HepG2 (cell line): Measurements from ENCODE around the gene ZFAND2B. TPM values are rescaled to one million over a fixed set of nuclear protein-coding genes. Genes with fewer than 3 reads are reported as not detected.

Source experiments
- ARID4A ChIP-seq: sonication (generic); formaldehyde crosslinking; IDR thresholded peaks from 2 replicates; pipeline ENCODE4 v1.5.0; 2020; ENCODE audit warnings: mild to moderate bottlenecking, missing genetic modification reagents, borderline replicate concordance
- ARNT ChIP-seq: fragments of 450-650 bp; IDR thresholded peaks from 2 replicates; pipeline ENCODE4 v1.6.1; 2017
- ATF7-NPFF ChIP-seq: sonication (generic); formaldehyde crosslinking; IDR thresholded peaks from 2 replicates; pipeline ENCODE4 v1.8.1; 2023; ENCODE audit warnings: mild to moderate bottlenecking, low read depth, missing genetic modification reagents, moderate library complexity
- BRCA1 ChIP-seq: sonication (generic); formaldehyde crosslinking; IDR thresholded peaks from 2 replicates; pipeline ENCODE4 v1.4.0; 2020; ENCODE audit warnings: missing genetic modification reagents
- CC2D1A ChIP-seq: sonication (generic); formaldehyde crosslinking; IDR thresholded peaks from 2 replicates; pipeline ENCODE4 v1.8.1; 2023; ENCODE audit warnings: mild to moderate bottlenecking, missing genetic modification reagents
- DNMT1 ChIP-seq: sonication (generic); formaldehyde crosslinking; IDR thresholded peaks from 2 replicates; pipeline ENCODE4 v1.5.1; 2020; ENCODE audit warnings: mild to moderate bottlenecking, missing genetic modification reagents
- MBNL3 ChIP-seq: fragments of 250-450 bp; sonication (Bioruptor Pico); conservative IDR thresholded peaks from 2 replicates; pipeline ENCODE4 v1.8.0; 2022; ENCODE audit warnings: mild to moderate bottlenecking, inconsistent platforms
- MXD4 ChIP-seq: IDR thresholded peaks from 2 replicates; pipeline ENCODE4 v1.6.1; 2016; ENCODE audit warnings: mild to moderate bottlenecking, missing biosample characterization, missing genetic modification reagents
- NR2F1 ChIP-seq, 2 experiments: fragments of 450-650 bp in 1 of 2; formaldehyde crosslinking in 1 of 2; IDR thresholded peaks; 2 replicates each; pipeline versions ENCODE4 v1.5.0 to v1.6.1; 2016 to 2020; ENCODE audit warnings: mild to moderate bottlenecking in 1 of 2, missing compliant biosample characterization in 1 of 2, missing genetic modification reagents in 1 of 2, moderate library complexity in 1 of 2
- PHF21A ChIP-seq: sonication (generic); formaldehyde crosslinking; IDR thresholded peaks from 2 replicates; pipeline ENCODE4 v1.5.0; 2020; ENCODE audit warnings: mild to moderate bottlenecking, missing genetic modification reagents
- PPARG ChIP-seq: conservative IDR thresholded peaks from 2 replicates; pipeline ENCODE4 v1.6.1; 2016; ENCODE audit warnings: missing biosample characterization, missing genetic modification reagents
- RBFOX2 ChIP-seq: fragments of 200-400 bp; formaldehyde crosslinking; IDR thresholded peaks from 2 replicates; pipeline ENCODE4 v1.6.1; 2017; ENCODE audit warnings: low read depth, mild to moderate bottlenecking, low read length
- SMYD3 ChIP-seq: sonication (generic); formaldehyde crosslinking; IDR thresholded peaks from 2 replicates; pipeline ENCODE4 v1.8.1; 2023; ENCODE audit warnings: mild to moderate bottlenecking, missing genetic modification reagents
- TCF7L2 ChIP-seq: IDR thresholded peaks from 2 replicates; pipeline ENCODE4 v1.6.1; 2011; ENCODE audit warnings: mild to moderate bottlenecking, low read depth, low read length, moderate library complexity
- TIGD3 ChIP-seq: sonication (generic); formaldehyde crosslinking; IDR thresholded peaks from 2 replicates; pipeline ENCODE4 v1.5.1; 2020; ENCODE audit warnings: mild to moderate bottlenecking, missing genetic modification reagents, borderline replicate concordance
- ZBTB20 ChIP-seq: sonication (generic); formaldehyde crosslinking; IDR thresholded peaks from 2 replicates; pipeline ENCODE4 v1.8.1; 2023; ENCODE audit warnings: missing genetic modification reagents, low read depth, mild to moderate bottlenecking, borderline replicate concordance
- ZNF143 ChIP-seq: sonication (generic); formaldehyde crosslinking; IDR thresholded peaks from 2 replicates; pipeline ENCODE4 v1.4.0; 2020; ENCODE audit warnings: missing genetic modification reagents
- ZNF256 ChIP-seq: sonication (generic); formaldehyde crosslinking; conservative IDR thresholded peaks from 2 replicates; pipeline ENCODE4 v1.4.0; 2020; ENCODE audit warnings: missing genetic modification reagents
- ZNF414 ChIP-seq: sonication (generic); formaldehyde crosslinking; IDR thresholded peaks from 2 replicates; pipeline ENCODE4 v1.5.0; 2020; ENCODE audit warnings: missing genetic modification reagents
- ZNF557 ChIP-seq: sonication (generic); formaldehyde crosslinking; IDR thresholded peaks from 2 replicates; pipeline ENCODE4 v1.4.0; 2020; ENCODE audit warnings: missing genetic modification reagents
- ZNF580 ChIP-seq: IDR thresholded peaks from 2 replicates; pipeline ENCODE4 v1.6.1; 2016; ENCODE audit warnings: low read depth, borderline replicate concordance
- ZNF607 ChIP-seq: sonication (generic); formaldehyde crosslinking; IDR thresholded peaks from 2 replicates; pipeline ENCODE4 v1.5.1; 2020; ENCODE audit warnings: missing genetic modification reagents, mild to moderate bottlenecking, borderline replicate concordance
- ZNF7 ChIP-seq: IDR thresholded peaks from 2 replicates; pipeline ENCODE4 v1.6.1; 2016; ENCODE audit warnings: missing biosample characterization, missing genetic modification reagents
- ZNF83 ChIP-seq: sonication (generic); formaldehyde crosslinking; IDR thresholded peaks from 2 replicates; pipeline ENCODE4 v1.4.0; 2020; ENCODE audit warnings: missing genetic modification reagents, mild to moderate bottlenecking, borderline replicate concordance
- polyA plus RNA-seq, 8 experiments: library from polyadenylated mRNA; depleted of rRNA in 3 of 8; stranded (reverse) in 7 of 8; unstranded in 1 of 8; fragments of >200 nt; fragmentation: Illumina TruSeq in 4 of 8; extraction: Trizol in 4 of 8; gene quantifications; 2 replicates each; pipeline versions ENCODE4 v1.2.1 to v1.2.3, GENCODE V29; 2011 to 2016; ENCODE audit warnings: low read depth in 4 of 8, missing spikeins in 1 of 8, mixed read lengths in 1 of 8; ENCODE audit not compliant: insufficient read depth in 1 of 8
- total RNA-seq, 5 experiments: library from RNA; depleted of rRNA; stranded (reverse); fragments of >200 nt; fragmentation: Illumina TruSeq; extraction: Trizol; gene quantifications; 2 replicates each; pipeline ENCODE4 v1.2.3, GENCODE V29; 2016; ENCODE audit warnings: low read depth in 1 of 5

ZFAND2B gene
- total and polyA plus RNA-seq, 2 of the 13 experiments (the other 11 are each of a cell fraction or from before 2014, with no cell fraction given): 53.3 to 115 TPM

- TF ChIP-seq ZNF414 (CRISPR knock-in tag) (no peak; the same call in 1 of the 2 replicates), ZBTB20 (peak; percentile 95), MBNL3 (CRISPR knock-in tag) (no peak), ARNT (no peak), DNMT1 (peak; percentile 75; the same call in 1 of the 2 replicates), ZNF143 (CRISPR knock-in tag) (peak; percentile 64; the same call in 1 of the 2 replicates), ZNF7 (no peak; the same call in 1 of the 2 replicates), ZNF607 (CRISPR knock-in tag) (peak; percentile 95), PHF21A (CRISPR knock-in tag) (peak; percentile 93), NR2F1 (CRISPR knock-in tag; IDR thresholded peaks at IDR 0.05) (no peak), RBFOX2 (peak; percentile 99), ZNF580 (CRISPR knock-in tag) (peak; percentile 68; the same call in 1 of the 2 replicates), PPARG (CRISPR knock-in tag) (peak; percentile 77), CC2D1A (peak; percentile 98; the same call in 1 of the 2 replicates), TCF7L2 (no peak), ZNF557 (no peak), ZNF256 (CRISPR knock-in tag) (no peak), BRCA1 (peak; percentile 60; the same call in 1 of the 2 replicates), MXD4 (CRISPR knock-in tag) (peak; percentile 59; the same call in 1 of the 2 replicates), SMYD3 (CRISPR knock-in tag) (no peak), ATF7-NPFF (peak; percentile 91), TIGD3 (CRISPR knock-in tag) (no peak; the same call in 1 of the 2 replicates), ARID4A (peak; percentile 100), ZNF83 (CRISPR knock-in tag) (no peak; the same call in 1 of the 2 replicates)
These were observed 38.7 kb downstream of the ZFAND2B start, which contains the start of the genes GLB1L and STK16 (continued) for GRCh38 chr2:219245148-219245898.
